ENCODE data around the gene PACRG. TPM values are rescaled to one million over a fixed set of nuclear protein-coding genes. Genes with fewer than 3 reads are reported as not detected.
A peak's percentile ranks its signal among the peaks of the same experiment; 100 is the strongest.

Gene PACRG
- total RNA-seq, 1 donor from 2014 or later, result 7.9 TPM

DNA sequence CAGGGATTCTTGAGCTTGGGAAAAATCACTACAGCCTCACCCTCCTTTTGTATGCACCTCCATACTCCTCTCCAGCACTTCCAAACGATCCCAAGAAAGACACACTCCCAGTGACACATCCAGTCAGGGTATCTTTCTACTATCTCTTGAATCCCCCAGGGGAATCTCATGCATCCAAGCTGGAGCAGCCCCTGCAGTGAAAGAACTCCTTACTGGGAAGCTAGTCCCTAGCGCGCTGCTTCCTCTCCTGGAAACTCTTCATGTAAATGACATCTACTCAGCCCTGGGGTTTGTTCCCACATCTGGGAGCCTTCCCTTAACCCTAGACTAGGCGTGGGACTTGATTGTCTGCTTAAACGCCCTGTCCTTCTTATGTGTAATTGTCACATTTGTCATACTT lies 357.7 kb downstream of the PACRG start:
- ATAC-seq (peak; percentile 11), DNase-seq (ENCODE audit: missing footprints) (no peak)
- intact Hi-C loops (cut with DNase I), result loop anchor here (5.0 kb wide), 1 partner anchor 332 kb away; no protein-coding TSS in a partner anchor

DNA sequence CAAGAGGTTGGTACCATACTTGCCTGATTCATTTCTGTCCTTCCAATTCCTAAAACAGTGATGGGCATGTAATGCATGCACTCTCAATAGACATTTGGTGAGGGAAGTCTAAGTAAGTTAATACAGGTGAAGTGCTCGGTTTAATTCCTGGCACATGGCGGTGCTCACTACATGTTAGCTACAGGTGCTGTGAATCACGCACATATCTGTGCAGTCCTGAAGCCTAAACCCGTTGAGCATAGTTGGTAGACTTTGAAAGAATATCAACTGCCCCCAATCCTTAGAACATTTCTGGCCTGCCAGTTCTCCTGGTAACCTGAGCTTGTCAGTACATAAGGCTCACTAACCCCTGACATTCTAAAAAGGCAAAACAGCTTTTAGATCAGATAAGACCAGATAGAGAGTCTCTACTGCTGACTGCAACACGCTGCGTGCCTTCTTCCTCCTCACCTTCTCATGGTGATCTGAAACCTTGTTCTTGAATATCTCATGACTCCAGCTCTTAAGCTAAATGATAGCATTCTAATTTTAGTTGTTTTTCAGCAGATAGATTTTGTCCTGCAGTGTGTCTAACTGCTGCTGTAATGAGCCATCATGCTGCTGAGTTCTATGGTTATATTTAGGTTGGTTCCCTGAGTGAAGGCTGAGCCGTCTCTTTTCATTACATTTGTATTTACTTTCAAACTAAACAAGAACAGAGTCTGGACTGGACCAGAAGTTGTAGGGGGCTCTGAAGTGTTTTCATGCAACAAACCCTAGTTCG lies 358.3 kb downstream of the PACRG start:
- intact Hi-C loops (cut with DNase I), result loop anchor here (5.0 kb wide), 1 partner anchor 331 kb away; no protein-coding TSS in a partner anchor
- DNase-seq (ENCODE audit: missing footprints) (no peak), ATAC-seq (peak; percentile 85)

DNA sequence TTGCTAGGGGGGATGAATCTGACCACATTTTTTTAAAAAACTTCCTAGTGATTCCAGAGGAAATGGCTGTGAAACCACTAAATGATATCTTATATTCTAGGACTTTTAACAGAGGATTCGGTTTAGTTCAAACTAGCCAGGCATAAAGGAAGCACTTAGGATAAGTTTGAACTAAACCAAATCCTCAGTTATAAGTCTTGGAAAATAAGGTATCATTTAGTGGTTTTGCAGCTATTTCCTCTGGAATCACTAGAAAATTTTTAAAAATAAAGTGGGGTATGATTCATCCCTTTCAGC lies 358.8 kb downstream of the PACRG start:
- ATAC-seq (no peak), DNase-seq (ENCODE audit: missing footprints) (no peak)
- intact Hi-C loops (cut with DNase I), result loop anchor here (5.0 kb wide), 1 partner anchor 331 kb away; no protein-coding TSS in a partner anchor

DNA sequence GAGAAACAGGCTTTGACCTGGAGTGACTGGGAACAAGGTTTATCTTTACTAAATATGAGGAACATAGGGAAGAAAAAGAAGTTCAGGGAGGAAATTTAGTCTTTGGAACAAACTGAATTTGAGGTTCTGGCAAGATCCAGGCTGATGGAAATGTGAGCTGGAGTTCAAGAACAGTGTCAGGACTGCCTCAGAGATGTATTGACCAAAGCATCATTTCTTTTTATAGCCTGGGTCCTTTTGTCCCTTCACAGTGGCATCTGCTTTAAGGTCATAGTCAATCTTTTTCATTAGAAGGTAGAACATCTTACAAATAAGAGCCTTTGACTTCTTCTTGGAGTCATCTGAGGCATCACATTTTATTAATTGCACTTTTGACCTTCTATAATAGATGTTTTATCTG lies 360.2 kb downstream of the PACRG start:
- intact Hi-C loops (cut with DNase I), result loop anchor here (5.0 kb wide), 1 partner anchor 329 kb away; no protein-coding TSS in a partner anchor
- no peak for ATAC-seq
- DNase-seq (ENCODE audit: missing footprints), result no peak

DNA sequence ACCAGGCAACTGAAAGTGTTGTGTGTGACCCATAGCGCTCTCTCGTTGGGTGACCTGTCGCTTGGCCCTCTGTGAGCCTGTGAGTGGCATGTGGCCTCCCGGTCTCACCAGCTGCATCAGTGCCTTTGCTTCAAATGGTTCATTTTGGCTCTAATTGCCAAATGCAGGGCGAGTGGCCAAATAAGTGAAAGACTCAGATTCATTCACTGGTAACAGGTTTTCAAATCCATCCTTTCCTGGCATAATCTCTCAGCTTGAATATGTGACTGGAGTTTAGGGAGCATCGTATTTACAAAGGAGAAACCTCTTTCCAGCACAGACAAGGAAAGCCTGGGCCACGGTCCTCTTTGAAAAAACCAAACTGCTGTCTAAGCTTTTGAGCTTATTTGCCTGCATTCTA lies 365.1 kb downstream of the PACRG start:
- ATAC-seq (no peak), DNase-seq (ENCODE audit: missing footprints) (no peak)
- intact Hi-C loops (cut with DNase I), result no loop called here

DNA sequence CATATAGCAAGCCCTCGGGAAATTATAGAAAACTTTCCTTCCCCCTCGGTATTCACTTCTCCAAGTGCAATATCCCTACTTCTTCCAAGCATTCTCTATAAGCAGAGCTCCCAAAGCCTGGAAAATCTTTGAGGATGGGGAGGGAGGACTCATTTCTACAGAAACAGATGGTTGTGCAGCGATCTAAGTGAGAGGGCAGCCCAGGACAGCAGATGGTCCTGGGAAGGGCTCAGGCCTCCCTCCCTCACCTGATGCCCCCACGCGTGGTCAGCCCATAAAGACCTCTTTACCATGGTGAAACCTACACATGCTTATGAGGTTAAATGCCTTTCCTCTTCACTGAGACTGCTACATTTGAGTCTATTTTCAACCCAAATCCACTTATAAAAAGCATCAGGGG lies 367.1 kb downstream of the PACRG start:
- intact Hi-C loops (cut with DNase I), result no loop called here
- ATAC-seq (no peak), DNase-seq (ENCODE audit: missing footprints) (no peak)

DNA sequence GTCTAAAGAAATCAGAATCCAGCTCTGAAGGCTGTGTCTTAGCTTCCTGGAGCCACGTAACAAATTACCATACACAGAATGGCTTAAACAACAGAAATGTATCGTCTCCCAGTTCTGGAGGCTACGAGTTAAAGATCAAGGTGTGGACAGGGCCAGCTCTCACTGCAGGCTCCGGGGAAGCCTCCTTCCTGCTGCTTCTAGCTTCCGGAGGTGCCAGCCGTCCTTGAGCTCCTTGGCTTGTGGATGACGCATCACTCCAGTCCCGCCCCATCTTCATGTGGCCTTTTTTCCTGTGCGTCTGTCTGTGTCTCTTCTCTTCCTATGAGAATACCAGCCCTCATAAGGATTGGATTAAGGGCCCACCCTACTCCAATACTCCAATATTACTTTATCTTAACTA lies 367.6 kb downstream of the PACRG start:
- no peak for ATAC-seq
- intact Hi-C loops (cut with DNase I), result no loop called here
- DNase-seq (ENCODE audit: missing footprints), result no peak

DNA sequence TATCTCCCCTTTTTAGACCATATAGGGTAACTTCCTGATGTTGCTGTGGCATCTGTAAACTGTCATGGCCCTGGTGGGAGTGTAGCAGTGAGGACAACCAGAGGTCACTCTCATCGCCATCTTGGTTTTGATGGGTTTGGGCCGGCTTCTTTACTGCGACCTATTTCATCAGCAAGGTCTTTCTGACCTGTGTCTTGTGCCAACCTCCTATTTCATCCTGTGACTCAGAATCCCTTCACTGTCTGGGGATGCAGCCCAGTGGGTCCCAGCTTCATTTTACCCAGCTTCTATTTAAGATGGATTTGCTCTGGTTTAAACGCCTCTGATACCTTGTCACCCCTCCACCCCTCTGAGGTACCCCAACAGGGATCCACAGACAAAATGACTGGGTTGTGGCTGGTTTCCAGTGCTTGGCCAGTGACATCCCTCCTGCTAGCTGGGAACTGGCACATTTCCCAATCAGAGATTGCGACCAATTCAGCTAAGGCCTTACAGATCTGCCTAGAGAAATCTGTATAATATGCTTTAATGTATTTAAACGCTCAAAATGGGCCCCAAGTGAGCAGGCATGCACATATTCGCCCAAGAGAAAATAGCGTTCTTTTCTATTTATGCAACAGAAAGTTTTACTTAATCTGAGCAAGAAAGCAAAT lies 371.2 kb downstream of the PACRG start:
- intact Hi-C loops (cut with DNase I), result no loop called here
- DNase-seq (ENCODE audit: missing footprints) (no peak), ATAC-seq (peak; percentile 31)

DNA sequence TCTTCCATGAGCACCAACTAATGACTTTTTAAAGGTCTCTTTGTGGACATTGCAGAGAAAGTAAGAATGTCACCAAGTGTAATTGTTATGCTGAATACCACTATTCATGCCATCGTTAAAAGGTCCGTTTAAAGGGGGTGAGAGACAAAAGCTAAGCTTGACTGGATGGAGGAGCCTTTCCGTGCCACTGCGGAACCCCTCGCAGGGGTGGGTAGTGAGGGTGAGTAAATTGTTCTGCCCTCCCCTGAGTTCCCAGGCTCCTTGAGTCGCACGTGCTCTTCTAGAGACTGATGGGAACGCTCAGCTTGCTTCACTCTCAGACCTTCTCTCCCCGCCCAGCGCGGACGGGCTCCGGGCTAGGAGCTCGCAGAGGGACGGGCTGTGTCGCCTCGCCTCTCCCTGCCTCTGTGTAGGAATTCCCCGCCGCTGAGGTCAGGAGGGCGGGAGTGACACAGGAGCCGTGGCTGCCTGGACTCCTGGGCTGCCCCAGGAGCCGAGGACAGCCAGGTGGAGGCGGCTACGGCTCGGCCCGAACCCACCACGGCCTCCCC lies 371.9 kb downstream of the PACRG start:
- intact Hi-C loops (cut with DNase I), result no loop called here
- ATAC-seq, result peak; percentile 24
- no peak for DNase-seq (ENCODE audit: missing footprints)

DNA sequence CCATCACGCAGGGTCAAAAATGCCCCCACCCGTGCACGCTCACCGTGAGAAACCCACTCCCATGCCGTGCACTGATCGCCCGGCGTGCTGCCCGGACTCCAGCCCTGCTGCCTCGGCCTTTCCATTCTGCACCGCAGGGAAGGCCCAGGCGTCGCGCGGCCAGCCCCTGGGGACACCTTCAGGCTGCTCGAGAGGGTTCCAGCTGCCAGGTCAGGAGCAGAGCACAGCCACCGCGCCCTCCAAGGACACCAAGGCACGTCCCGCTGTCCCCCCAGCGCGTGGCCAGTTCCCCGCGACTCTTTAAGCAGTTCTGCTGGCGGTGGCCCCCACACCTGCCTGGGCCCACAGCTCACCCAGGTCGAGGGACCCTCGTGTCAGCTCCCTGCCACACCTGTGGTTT lies 372.5 kb downstream of the PACRG start:
- DNase-seq (ENCODE audit: missing footprints) (peak; percentile 48), ATAC-seq (no peak)
- intact Hi-C loops (cut with DNase I), result no loop called here

DNA sequence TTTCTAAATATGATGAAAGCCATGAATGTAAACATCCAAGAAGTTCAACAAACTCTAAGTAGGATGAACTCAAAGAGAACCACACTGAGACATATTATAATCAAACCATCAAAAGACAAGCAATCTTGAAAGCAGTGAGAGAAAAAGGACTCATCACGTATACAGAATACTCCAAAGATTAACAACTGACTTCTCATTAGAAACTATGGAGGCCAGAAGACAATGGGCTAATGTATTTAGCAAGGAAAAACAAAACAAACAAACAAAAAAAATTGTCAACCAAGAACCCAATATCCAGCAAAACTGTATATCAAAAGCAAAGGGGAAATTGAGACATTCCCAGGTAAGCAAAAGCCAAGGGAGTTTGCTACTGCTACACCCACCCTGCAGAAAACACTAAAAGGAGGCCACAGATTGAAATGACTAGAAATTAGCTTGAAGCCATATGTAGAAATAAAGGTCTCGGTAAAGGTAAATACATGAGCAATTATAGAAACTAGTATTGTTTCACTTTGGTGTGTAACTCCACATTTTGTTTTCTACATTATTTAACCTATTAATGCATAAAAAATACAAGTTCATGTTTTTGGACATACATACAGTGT lies 385.7 kb downstream of the PACRG start:
- intact Hi-C loops (cut with DNase I), result no loop called here
- no peak for DNase-seq (ENCODE audit: missing footprints)
- no peak for ATAC-seq

DNA sequence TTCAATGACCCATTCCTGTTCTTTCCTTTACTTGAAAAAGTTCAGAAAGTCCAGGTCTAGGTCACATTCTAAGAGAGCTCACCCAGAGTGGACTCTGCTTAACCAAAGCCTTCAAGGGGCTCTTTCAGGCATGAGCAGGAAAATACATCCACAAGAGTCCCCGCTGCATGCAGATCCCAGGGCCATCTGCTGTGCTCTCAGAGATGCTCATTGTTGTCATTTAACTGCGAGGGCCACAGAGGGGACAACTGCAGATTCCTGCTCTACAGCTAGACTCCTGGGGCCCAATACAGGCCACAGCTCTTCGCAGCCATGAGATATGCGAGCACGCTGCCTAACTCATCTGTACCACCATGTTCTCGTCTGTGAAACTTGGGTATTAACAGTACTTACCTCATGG lies 391.2 kb downstream of the PACRG start:
- DNase-seq (ENCODE audit: missing footprints) (no peak), ATAC-seq (no peak)
- intact Hi-C loops (cut with DNase I), result no loop called here

DNA sequence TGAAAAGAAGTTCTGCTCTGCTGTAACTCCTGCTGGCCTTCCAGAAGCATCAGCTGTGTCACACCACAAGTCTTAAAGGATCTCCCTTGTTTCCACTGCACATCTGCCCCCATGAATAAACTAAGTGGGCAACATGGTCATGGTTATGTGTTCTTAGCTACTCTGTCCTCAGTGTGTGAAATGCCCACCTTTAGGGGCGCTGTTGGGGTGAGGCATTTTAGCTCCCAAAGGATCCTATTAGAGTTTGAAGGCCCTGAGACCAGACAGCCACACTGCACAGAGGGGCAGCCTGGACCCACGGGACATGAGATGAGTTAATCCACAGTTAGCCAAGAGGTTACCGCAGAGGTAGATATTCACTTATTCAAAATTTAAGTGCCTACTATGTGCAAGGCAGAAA lies 392.4 kb downstream of the PACRG start:
- no peak for DNase-seq (ENCODE audit: missing footprints)
- intact Hi-C loops (cut with DNase I), result no loop called here
- no peak for ATAC-seq

DNA sequence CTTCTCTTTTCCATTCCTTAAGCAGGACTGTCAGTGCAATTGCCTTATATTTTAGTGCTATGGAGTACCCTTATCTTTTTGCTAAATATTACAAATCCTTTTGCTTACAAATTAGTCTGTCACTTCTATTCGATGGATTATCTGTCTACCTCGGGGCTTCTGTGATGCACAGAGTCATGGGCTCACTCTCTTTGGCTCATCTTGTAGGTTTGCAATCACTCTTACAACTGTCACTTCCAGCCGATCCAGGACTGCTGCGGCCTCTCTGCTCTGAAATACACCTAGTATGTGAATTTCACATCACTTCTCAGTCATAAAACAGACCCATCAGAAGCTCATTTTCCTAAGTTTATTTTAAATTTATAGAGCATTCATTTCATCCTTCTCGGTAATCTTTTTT lies 393.5 kb downstream of the PACRG start:
- ATAC-seq (no peak), DNase-seq (ENCODE audit: missing footprints) (no peak)
- intact Hi-C loops (cut with DNase I), result no loop called here

DNA sequence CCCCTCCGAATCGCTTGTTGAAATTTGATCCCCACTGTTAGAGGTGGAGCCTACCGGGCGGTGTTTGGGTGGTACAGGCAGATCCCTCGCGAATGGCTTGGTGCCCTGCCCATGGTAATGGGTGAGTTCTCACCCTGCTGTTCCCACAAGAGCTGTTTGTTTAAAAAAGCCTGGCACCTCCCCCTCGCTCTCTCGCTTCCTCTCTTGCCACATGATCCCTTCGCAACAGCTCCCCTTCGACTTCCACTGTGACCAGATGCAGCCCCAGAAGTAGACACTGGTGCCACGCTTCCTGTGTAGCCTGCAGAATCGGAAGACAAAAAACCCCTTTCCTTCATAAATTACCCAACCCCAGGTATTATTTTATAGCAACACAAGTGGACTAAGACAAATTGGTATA lies 394.6 kb downstream of the PACRG start:
- intact Hi-C loops (cut with DNase I), result no loop called here
- ATAC-seq, result no peak
- DNase-seq (ENCODE audit: missing footprints), result no peak

DNA sequence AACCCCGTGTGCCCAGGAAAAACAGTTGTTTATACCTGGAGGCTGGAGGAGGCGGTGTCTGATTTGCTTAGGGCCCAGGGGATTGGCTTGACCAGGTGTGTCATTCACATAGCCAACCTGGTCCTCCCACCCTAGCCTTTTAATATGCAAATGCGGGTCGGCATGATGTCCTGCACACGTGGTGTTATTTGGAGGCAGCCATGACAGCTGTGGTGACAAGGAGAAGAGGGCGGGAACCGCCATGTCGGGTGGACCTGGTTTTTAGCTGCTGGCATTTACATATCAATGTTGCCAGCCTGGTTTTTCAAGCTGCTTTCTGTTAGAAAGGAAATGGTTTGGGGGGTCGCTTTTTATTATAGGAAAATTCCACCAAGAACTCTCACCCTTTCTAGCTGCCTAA lies 395.3 kb downstream of the PACRG start:
- ATAC-seq, result no peak
- intact Hi-C loops (cut with DNase I), result no loop called here
- DNase-seq (ENCODE audit: missing footprints), result no peak

DNA sequence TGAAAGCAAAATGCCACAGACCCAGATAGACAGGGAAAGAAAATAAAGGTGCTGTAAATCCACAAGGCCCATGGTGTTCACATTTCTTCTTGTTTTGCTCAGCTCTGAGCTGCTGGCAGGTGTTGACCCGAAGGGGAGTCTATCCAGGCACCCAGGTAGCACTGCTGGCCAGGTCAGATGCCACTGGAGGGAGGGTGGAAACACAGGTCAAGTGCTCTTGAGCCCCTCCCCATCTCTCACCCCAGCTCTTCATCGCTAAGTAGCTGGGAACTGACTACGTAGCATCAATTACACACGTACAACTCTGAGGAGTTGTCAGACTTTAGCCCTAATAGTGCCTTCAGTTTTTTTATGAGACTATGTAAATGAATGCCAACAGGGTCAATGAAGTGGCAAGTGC lies 399.0 kb downstream of the PACRG start:
- intact Hi-C loops (cut with DNase I), result no loop called here
- no peak for ATAC-seq
- no peak for DNase-seq (ENCODE audit: missing footprints)

DNA sequence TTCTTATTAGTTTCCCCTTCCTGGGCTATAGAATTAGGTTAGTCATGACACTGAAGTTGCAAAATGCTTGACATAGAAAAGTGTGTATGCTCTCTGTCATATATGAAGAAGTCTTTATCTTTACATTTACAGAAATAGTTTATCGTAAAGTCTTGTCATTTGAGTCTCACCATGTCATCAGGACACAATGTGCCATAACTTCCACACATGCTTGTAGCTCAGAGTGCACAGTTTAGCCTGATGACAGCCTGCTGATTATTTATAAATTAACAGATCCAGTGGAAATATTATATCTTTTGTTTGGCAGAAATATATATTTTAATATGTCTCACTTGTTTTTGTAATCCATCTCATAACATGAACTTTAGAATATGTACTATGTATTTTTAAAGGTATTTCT lies 399.8 kb downstream of the PACRG start:
- DNase-seq (ENCODE audit: missing footprints) (no peak), ATAC-seq (no peak)
- intact Hi-C loops (cut with DNase I), result no loop called here

DNA sequence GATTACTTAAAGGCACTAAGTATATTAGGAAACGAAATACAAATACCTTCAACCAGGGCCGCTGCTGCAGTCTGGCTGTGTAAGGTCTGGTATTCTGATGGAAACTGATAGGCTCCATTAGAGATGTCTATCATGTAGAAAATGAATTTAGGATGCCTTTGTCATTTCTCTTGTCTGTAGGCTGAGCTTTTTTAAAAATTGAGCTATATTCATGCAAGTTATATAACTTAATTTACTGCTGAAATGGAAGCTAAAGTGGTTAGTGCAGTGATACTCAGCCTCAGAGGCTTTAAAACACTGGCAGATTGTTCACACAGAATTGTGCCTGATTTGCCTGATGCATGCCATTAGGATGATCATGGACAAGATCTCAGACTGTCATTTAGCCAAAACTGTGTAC lies 400.6 kb downstream of the PACRG start:
- intact Hi-C loops (cut with DNase I), result no loop called here
- DNase-seq (ENCODE audit: missing footprints) (no peak), ATAC-seq (no peak)
